Loucy (cell line): ENCODE measurements around the gene AMER2.

Experiments
- H2AFZ ChIP-seq: fragments of 200-600 bp; sonication (generic); 2 replicates; pipeline ENCODE4 v1.6.0; 2016; ENCODE audit warnings: antibody characterized with exemption, mild to moderate bottlenecking, low read length, moderate library complexity
- H3F3A ChIP-seq: fragments of 200-600 bp; 2 replicates; pipeline ENCODE4 v1.6.0; 2016; ENCODE audit warnings: antibody characterized with exemption, low read depth, mild to moderate bottlenecking
- H3K27me3 ChIP-seq: fragments of 200-600 bp; sonication (generic); 2 replicates; pipeline ENCODE4 v1.6.1; 2014; ENCODE audit warnings: low read length, mild to moderate bottlenecking; ENCODE audit not compliant: insufficient read depth, poor library complexity, severe bottlenecking
- H3K36me3 ChIP-seq: fragments of 200-600 bp; sonication (generic); 2 replicates; pipeline ENCODE4 v1.6.1; 2016; ENCODE audit warnings: low read length; ENCODE audit not compliant: insufficient read depth
- H3K4me1 ChIP-seq: fragments of 200-600 bp; sonication (generic); 2 replicates; pipeline ENCODE4 v1.5.1; 2014; ENCODE audit warnings: low read length, mild to moderate bottlenecking; ENCODE audit not compliant: insufficient read depth, poor library complexity, severe bottlenecking
- H3K4me2 ChIP-seq: fragments of 200-600 bp; sonication (generic); 2 replicates; pipeline ENCODE4 v1.6.0; 2014; ENCODE audit warnings: antibody characterized with exemption, low read length, low read depth, mild to moderate bottlenecking; ENCODE audit not compliant: poor library complexity, severe bottlenecking
- H3K4me3 ChIP-seq: fragments of 200-600 bp; sonication (generic); 2 replicates; pipeline ENCODE4 v1.5.1; 2014; ENCODE audit warnings: low read length, mild to moderate bottlenecking, mixed read lengths; ENCODE audit not compliant: poor library complexity, severe bottlenecking
- H3K79me2 ChIP-seq: fragments of 200-600 bp; sonication (generic); 2 replicates; pipeline ENCODE4 v1.6.1; 2014; ENCODE audit warnings: low read length; ENCODE audit not compliant: insufficient read depth
- H3K9ac ChIP-seq: fragments of 200-600 bp; sonication (generic); 2 replicates; pipeline ENCODE4 v1.6.0; 2014; ENCODE audit warnings: mild to moderate bottlenecking, low read depth, low read length, moderate library complexity; ENCODE audit not compliant: poor library complexity, severe bottlenecking
- H3K9me2 ChIP-seq: fragments of 200-600 bp; sonication (generic); replicated peaks from 2 replicates; pipeline ENCODE4 v1.6.1; 2016; ENCODE audit warnings: low read depth, low read length, mixed read lengths
- H3K9me3 ChIP-seq: fragments of 200-600 bp; sonication (generic); 2 replicates; pipeline ENCODE4 v1.6.1; 2014; ENCODE audit warnings: mild to moderate bottlenecking, antibody characterized with exemption, low read length, low read depth; ENCODE audit not compliant: insufficient read depth
- H4K20me1 ChIP-seq: fragments of 200-600 bp; sonication (generic); 2 replicates; pipeline ENCODE4 v1.6.0; 2014; ENCODE audit warnings: antibody characterized with exemption, low read length, mild to moderate bottlenecking; ENCODE audit not compliant: insufficient read depth, poor library complexity, severe bottlenecking
- EZH2phosphoT487 ChIP-seq: fragments of 200-600 bp; IDR thresholded peaks from 2 replicates; pipeline ENCODE4 v1.6.1; 2018; ENCODE audit warnings: antibody characterized with exemption, mild to moderate bottlenecking, moderate library complexity, borderline replicate concordance
- TF ChIP-seq, protein P1 (sequence below): fragments of 200-600 bp; sonication (generic); conservative IDR thresholded peaks from 2 replicates; pipeline ENCODE4 v1.5.1; 2014; ENCODE audit warnings: mild to moderate bottlenecking, antibody characterized with exemption, low read length

Gene AMER2, protein sequence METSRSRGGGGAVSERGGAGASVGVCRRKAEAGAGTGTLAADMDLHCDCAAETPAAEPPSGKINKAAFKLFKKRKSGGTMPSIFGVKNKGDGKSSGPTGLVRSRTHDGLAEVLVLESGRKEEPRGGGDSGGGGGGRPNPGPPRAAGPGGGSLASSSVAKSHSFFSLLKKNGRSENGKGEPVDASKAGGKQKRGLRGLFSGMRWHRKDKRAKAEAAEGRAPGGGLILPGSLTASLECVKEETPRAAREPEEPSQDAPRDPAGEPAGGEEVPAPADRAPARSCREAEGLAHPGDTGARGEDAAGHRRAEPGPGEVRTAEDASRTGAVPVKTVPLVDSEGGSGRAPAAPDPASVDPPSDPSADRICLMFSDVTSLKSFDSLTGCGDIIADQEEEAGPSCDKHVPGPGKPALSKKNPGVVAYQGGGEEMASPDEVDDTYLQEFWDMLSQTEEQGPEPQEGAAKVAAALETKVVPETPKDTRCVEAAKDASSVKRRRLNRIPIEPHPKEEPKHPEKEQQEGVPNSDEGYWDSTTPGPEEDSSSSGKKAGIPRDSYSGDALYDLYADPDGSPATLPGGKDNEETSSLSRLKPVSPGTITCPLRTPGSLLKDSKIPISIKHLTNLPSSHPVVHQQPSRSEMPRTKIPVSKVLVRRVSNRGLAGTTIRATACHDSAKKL

GRCh38 chr13:25171517-25172302 is at the start of gene AMER2:
TSS of gene AMER2 (minus strand) at chr13:25172288. CDS start at chr13:25171619, 669 bp downstream.
- H3K9ac ChIP-seq, result no peak within 1 kb of the TSS
- no peak within 1 kb of the TSS for H3K4me3 ChIP-seq

DNA sequence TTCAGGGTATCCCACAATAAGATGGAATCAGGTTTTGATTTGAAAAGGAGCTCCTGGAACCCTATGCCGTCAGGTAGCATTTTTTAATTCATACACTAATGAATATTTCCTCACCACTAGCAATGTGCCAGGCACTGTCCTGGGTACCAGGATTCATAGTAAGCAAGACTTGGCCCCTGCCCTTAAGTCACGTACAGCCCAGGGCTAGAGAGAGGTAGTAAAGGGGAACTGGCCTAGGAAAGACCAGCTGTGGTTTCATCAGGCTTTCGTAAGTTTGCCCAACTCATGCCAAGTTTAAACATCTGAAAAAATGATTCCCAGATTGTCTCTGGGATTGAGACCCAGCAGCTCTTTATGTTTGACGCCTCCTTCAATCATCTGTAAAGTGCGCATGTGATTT is 45.9 kb upstream of the AMER2 start:
- no peak overlapping the region for H2AFZ ChIP-seq
- no peaks in the 10 kb centered on the region for H3K9me2 ChIP-seq

More at GRCh38 chr13:25171517-25172302, at the start of gene AMER2:
- Histone ChIP-seq H3K4me2 (no peak within 1 kb of the TSS), H3K4me1 (no peaks in the 10 kb centered on the region), H3F3A (no peaks in the 10 kb centered on the region), H2AFZ (no peak within 1 kb of the TSS), H3K27me3 (no peaks in the 10 kb centered on the region), H3K36me3 (no peaks in the 10 kb centered on the region), H3K79me2 (no peaks in the 10 kb centered on the region), H3K9me2 (no peaks in the 10 kb centered on the region), H4K20me1 (no peaks in the 10 kb centered on the region), H3K9me3 (no peaks in the 10 kb centered on the region)
- TF ChIP-seq, protein P1, sequence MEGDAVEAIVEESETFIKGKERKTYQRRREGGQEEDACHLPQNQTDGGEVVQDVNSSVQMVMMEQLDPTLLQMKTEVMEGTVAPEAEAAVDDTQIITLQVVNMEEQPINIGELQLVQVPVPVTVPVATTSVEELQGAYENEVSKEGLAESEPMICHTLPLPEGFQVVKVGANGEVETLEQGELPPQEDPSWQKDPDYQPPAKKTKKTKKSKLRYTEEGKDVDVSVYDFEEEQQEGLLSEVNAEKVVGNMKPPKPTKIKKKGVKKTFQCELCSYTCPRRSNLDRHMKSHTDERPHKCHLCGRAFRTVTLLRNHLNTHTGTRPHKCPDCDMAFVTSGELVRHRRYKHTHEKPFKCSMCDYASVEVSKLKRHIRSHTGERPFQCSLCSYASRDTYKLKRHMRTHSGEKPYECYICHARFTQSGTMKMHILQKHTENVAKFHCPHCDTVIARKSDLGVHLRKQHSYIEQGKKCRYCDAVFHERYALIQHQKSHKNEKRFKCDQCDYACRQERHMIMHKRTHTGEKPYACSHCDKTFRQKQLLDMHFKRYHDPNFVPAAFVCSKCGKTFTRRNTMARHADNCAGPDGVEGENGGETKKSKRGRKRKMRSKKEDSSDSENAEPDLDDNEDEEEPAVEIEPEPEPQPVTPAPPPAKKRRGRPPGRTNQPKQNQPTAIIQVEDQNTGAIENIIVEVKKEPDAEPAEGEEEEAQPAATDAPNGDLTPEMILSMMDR, result no peak
- no peak for TF ChIP-seq EZH2phosphoT487

More for the DNA sequence above, 45.9 kb upstream of the AMER2 start:
- no peaks in the 10 kb centered on the region for H3K9me3 ChIP-seq
- no peak for TF ChIP-seq EZH2phosphoT487
- TF ChIP-seq, protein P1, result no peak
- no peaks in the 10 kb centered on the region for H3K36me3 ChIP-seq
- H3K9ac ChIP-seq, result no peak overlapping the region
- H3K4me3 ChIP-seq, result no peak overlapping the region
- no peaks in the 10 kb centered on the region for H3K4me1 ChIP-seq
- H3K79me2 ChIP-seq, result no peaks in the 10 kb centered on the region
- no peaks in the 10 kb centered on the region for H3K27me3 ChIP-seq
- H3K4me2 ChIP-seq, result no peak overlapping the region
- H4K20me1 ChIP-seq, result no peaks in the 10 kb centered on the region
- no peaks in the 10 kb centered on the region for H3F3A ChIP-seq
